NCI-H1417 (cell line): ENCODE measurements around the gene PIANP.
"Not testable (repeated sequence)": the region's sequence is repeated elsewhere in the genome, so short reads cannot be mapped to it uniquely, and the experiment has no call there.

Experiments
- DNase-seq, 3 experiments: peaks; one replicate each; lab custom pipeline; 2025; lab: John Stamatoyannopoulos, UW

Gene PIANP, protein sequence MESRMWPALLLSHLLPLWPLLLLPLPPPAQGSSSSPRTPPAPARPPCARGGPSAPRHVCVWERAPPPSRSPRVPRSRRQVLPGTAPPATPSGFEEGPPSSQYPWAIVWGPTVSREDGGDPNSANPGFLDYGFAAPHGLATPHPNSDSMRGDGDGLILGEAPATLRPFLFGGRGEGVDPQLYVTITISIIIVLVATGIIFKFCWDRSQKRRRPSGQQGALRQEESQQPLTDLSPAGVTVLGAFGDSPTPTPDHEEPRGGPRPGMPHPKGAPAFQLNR

GRCh38 chr12:6700646-6701051 is at the start of gene PIANP:
Gene PIANP (minus strand): TSS chr12:6700815. CDS start chr12:6698061, 2,754 bp downstream.
- DNase-seq = peak; percentile 3 to 73 (median 63)

DNA sequence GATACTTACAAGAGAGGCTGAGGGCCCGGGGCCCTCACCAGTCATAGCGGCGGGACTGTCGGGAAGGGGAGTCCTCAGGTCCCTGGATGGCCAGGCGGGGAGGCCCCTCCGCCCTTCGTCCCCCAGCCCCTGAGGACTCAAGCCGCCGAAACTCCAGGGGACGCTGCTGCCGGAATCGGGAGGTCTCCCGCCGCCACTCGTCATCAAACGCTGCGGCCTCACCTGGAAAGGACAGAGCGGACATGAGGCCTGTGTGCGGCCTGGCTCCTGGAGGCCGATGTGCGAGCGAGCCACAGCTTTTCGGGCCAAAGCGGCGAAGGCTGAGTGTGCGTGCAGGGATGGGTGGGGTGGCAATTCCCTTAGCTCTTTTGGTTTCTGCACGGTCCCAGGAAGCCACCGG is 48.1 kb upstream of the PIANP start:
- DNase-seq = no peak

DNA sequence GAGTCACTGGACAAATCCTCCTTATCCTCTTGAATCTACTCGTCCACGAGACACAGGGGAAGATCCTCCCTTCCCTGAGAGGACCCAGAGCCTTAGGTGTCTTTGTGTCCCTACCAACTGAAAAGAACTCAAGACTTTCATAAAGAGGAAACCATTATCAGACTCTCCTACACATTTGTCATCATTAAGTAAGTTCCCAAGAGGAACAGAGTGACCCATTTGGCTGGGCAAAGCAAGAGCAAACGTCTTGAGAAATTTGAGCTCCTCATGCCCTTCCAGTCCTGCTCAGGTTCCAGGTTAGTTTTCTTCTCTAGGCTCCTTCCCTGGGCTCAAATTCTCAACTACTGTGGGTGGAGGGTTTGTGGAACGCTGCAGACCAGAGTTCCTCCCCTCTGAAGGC is 46.6 kb upstream of the PIANP start:
- no peak for DNase-seq

DNA sequence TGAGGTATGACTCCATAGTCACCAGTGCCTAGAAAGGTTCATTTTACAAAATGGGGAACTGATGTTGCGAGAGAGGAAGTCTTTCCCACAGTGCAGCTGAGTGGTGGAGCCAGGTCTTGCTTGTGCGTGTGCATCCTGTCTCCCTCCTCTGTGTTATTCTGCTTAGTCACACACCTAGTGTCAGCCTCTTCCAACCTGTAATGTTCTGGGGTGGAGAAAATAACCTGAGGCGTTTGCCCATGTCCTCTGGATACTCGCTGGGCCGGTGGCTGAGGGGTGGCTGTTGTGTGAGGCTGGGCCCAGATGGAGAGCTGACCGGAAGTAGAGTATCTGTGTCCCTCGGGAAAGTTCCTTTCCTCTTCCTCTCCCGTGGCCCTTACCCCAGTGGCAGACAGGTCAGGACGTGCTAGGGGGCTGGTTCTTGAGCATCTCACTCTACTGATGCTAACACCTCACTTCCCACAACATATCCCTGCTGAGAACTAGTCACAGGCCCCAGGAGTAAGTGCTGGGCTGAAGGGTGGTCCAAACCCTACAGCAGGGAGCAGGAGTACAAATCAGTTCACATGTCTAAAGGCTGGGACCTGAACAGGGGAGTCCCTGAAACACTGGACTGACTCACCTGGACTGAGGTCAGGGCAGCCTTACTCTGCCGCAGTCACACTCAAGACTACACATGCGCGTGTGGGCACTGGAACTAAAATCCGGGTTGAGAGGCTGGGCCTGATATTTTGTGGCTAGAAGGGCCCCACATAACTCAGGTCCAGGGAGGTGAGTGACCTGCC is 45.3 kb upstream of the PIANP start:
- no peak for DNase-seq

DNA sequence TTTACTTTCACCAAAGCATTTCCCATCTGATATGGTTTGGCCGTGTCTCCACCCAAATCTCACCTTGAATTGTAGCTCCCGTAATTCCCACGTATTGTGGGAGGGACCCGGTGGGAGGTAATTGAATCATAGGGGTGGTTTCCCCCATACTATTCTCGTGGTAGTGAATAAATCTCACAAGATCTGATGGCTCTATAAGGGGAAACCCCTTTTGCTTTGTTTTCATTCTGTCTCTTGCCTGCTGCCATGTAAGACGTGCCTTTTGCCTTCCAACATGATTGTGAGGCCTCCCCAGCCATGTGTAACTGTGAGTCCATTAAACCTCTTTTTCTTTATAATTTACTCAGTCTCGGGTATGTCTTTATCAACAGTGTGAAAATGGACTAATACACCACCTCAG is 42.7 kb upstream of the PIANP start:
- not testable (repeated sequence) for DNase-seq

GRCh38 chr12:6742834-6743233 is 42.2 kb upstream of the PIANP start:
- DNase-seq = no peak

DNA sequence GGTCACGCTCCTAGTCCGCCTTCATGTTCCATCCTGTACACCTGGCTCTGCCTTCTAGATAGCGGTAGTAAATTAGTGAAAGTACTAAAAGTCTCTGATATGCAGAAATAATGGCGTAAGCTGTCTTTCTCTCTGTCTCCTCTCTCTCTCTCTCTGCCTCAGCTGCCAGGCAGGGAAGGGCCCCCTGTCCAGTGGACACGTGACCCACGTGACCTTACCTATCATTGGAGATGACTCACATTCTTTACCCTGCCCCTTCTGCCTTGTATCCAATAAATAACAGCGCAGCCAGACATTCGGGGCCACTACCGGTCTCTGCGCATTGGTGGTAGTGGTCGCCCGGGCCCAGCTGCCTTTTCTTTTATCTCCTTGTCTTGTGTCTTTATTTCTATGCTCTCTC is 41.5 kb upstream of the PIANP start:
- not testable (repeated sequence) for DNase-seq

DNA sequence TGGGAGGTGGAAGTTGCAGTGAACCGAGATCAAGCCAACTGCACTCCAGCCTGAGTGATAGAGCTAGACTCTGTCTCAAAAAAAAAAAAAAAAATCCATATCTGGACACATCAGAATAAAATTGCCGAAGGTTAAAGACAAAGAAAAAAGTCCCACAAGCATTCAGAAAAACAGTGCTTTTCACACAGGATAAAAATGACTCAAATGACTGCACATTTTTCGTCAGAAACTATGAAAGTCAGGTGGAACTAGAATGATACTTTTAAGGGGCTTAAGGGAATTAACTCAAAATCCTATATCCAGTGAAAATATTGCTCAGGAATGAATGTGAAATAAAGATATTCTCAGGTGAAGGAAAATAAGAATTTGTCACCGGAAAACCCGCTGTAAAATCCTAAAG is 36.1 kb upstream of the PIANP start:
- no peak for DNase-seq

- peak; percentile 43 to 73 (median 51) for DNase-seq
These were observed 35.0 kb upstream of the PIANP start for GRCh38 chr12:6735448-6736191.

DNA sequence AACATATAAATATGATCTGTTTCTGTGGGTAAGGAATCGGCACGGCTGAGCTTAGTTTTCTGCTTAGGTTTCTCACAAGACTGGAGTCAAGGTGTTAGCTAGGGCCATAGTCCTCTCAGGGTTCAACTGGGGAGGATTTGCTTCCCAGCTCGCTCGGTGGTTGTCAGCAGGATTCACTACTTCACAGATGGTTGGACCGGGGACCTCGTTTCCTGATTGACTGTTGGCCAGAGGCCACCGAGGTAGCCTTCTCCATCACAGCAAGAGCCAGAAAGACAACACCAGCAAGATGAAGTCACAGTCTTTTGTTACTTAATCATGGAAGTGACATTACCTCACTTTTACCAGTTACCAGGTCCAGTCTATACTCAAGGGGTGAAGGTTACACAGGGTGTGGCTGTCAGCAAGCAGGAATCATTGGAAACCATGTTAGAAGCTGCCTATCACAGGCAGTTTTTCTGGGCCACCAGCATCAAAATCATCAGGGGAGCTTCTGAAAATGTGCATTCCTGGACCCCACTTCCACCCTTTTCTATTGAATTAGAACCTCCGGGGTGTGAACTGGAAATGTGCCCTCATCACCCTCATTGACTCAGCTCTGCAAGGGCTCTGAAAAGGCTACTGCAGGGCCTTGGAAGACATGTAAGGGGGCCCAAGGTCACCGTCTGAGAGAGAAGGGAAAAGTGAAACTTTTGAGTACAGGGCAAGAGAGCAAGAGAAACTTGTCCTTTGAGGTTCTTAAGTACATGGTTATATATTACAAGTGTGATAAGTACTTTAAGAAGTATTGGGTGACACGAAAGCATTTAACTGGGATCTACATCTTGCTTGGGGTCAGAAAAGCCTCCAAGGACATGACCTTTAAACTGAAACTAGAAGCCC is 34.1 kb upstream of the PIANP start:
- no peak for DNase-seq

DNA sequence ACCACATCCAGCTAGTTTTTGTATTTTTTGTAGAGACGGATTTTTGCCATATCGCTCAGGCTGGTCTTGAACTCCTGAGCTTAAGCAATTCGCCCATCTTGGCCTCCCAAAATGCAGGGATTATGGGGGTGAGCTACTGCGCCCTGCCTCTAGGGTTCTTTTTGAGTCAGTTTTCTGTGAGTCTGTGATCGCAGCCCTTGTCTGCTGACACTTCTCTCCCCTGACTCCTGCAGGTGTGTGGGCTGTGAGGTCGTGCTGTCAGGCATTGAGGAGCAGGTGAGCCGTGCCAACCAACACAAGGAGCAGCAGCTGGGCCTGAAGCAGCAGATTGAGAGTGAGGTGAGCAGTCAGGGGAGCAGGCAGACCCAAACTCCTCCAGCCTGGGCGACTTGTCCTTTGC is 29.6 kb upstream of the PIANP start:
- no peak for DNase-seq

DNA sequence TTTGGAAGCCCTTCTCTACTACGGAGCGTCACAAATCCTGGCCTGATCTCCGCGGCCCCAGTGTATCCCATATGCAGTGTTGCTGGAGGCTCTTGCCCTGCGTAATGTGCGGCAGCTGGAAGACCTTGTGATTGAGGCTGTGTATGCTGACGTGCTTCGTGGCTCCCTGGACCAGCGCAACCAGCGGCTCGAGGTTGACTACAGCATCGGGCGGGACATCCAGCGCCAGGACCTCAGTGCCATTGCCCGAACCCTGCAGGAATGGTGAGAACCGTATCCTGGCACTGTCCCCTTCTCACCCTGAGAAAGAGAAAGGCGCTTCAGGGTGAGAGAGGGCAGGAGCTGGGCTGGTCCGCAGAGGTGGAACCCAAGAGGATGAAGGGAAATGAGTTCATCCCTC is 28.6 kb upstream of the PIANP start:
- no peak for DNase-seq

GRCh38 chr12:6725350-6725749 is 24.7 kb upstream of the PIANP start:
- no peak for DNase-seq

DNA sequence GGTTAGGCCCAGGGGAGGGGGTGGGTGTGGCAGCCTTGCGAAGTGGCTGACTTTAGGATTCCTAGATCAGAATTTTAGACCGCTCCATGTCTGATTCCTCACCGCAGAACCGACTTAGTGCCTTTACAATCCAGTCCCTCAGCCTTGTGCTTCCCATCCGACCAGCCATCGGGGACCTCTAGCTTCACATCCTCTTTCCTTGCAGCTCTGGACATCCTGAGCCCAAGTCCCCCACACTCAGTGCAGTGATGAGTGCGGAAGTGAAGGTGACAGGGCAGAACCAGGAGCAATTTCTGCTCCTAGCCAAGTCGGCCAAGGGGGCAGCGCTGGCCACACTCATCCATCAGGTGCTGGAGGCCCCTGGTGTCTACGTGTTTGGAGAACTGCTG is 23.8 kb upstream of the PIANP start:
- DNase-seq = peak in 2 of 3 experiments; percentile 21 to 78

DNA sequence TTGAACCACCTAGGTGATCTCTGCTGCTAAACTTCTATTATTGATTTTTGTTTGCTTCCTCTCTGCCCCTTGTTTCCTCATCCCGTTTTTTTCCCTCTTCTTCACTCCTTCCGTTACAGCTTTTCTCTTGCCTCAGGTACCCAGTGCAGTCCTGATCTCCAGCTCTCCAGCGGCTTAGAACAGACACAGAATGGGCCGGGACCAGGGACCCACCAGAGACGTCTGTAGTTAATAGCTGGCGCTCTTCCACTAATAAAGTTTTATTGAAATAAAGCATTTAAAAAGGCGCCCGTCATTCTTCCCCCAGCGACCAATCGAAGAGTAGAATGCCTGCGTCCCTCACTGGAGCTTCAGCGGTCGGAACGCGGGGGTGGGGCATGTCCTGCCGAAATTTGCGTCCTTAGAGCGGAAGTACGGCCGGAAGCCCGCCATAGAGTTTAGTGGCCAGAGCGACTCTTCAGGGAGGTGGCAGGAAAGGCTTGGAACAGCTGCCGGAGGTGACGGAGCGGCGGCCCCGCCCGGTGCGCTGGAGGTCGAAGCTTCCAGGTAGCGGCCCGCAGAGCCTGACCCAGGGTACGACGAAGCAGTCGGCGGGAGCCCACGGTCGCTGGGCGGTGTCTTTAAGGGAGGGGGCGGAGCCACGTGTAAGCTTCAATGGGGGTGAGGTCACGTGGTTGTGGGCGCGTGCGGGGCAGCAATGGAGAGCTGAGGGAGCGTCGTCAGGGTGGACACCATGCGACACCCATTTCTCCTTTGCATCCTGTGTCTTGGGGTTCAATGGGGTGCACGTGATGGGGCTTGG is 23.2 kb upstream of the PIANP start, which contains the start of gene COPS7A:
Gene COPS7A (plus strand): TSS at position 440 of the 802 bp plus-strand sequence. CDS start 611 bp downstream, outside the sequence.
- peak; percentile 99 to 100 (median 99) for DNase-seq

DNA sequence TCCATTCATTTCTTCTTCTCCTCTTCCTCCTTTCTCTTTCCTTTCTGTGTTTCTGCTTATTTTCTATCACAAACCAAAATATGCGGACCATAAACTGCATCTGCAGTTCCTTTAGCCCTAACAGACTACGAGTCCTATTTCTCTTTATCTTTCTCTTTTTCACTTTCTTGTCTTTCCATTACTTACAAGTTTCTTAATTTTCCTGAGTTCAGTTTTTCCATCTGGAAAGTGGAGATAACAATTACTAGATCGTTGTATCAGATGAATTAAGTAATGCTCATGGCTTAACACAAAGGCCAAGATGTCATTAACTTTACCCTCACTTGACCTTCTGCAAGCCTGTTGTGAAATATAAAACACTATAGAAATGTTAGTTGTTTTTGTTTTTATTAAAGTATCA is 22.2 kb upstream of the PIANP start:
- DNase-seq = no peak

DNA sequence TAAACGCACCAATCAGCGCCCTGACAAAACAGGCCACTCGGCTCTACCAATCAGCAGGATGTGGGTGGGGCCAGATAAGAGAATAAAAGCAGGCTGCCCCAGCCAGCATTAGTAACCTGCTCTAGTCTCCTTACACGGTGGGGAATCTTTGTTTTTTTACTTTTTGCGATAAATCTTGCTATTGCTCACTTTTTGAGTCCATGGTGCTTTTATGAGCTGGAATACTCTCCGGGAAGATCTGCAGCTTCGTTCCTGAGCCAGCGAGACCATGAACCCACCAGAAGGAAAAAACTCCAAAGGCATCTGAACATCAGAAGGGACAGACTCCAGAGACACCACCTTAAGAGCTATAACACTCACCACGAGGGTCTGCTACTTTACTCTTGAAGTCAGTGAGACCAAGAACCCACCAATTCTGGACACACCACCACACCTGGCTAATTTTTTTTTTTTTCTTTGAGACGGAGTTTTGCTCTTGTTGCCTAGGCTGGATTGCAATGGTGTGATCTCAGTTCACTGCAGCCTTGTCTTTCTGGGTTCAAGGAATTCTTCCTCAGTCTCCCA is 16.3 kb upstream of the PIANP start:
- DNase-seq = no peak

- not testable (repeated sequence) for DNase-seq
These were observed 15.6 kb upstream of the PIANP start for GRCh38 chr12:6716031-6716873.

DNA sequence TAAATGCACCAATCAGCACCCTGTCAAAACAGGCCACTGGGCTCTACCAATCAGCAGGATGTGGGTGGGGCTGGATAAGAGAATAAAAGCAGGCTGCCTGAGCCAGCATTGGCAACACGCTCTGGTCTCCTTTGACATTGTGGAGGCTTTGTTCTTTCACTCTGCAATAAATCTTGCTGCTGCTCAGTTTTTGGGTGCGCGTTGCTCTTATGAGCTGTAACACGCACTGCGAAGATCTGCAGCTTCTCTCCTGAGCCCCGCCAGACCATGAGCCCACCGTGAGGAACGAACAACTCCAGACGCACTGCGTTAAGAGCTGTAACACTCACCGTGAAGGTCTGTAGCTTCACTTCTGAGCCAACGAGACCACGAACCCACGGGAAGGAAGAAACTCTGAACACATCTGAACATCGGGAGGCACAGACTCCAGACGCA is 8.4 kb upstream of the PIANP start:
- no peak for DNase-seq
